ENCODE measurements around the gene TRIM69. TPM values are rescaled to one million over a fixed set of nuclear protein-coding genes. Genes with fewer than 3 reads are reported as not detected.

TRIM69 gene
- total RNA-seq, 1 experiment from 2014 or later, result 16.7 TPM

GRCh38 chr15:44802336-44802735, 66.0 kb downstream of the TRIM69 start:
- intact Hi-C loops (cut with micrococcal nuclease; ENCODE audit: unreplicated experiment) (no loop called here), in situ Hi-C loops (cut with HindIII; ENCODE audit: low pct_unique_long_range_greater_than_20kb, low sequenced_read_pairs) (no loop called here)
- CTCF ChIA-PET, result no interaction called here

GRCh38 chr15:44804298-44805046, 68.1 kb downstream of the TRIM69 start:
- Histone ChIP-seq H3K4me1 (ENCODE audit: control insufficient read depth, insufficient read depth, low read length) (no peaks in the 10 kb centered on the region), H3K4me3 (ENCODE audit: low read depth in 2 of 2, low read length in 2 of 2) (no peak overlapping the region), H3K36me3 (ENCODE audit: control insufficient read depth, insufficient read depth, low read length) (no peaks in the 10 kb centered on the region), H3K9me3 (ENCODE audit: control insufficient read depth, insufficient read depth, low read depth, low read length) (no peaks in the 10 kb centered on the region), H3K27ac (ENCODE audit: low read length) (no peak overlapping the region), H3K27me3 (ENCODE audit: control insufficient read depth, insufficient read depth, low read length) (peaks cover 18% of the 10 kb centered on the region)
- no TSS peak for BruUV-seq (replicated peaks)
- intact Hi-C loops (cut with micrococcal nuclease; ENCODE audit: unreplicated experiment) (no loop called here), in situ Hi-C loops (cut with HindIII; ENCODE audit: low pct_unique_long_range_greater_than_20kb, low sequenced_read_pairs) (no loop called here)
- ChIA-PET CTCF (no interaction called here), POLR2A (no interaction called here)
- ATAC-seq (no peak), DNase-seq (ENCODE audit: low read depth, low spot score) (no peak)
- no peak for TF ChIP-seq TCF7L2 (IDR thresholded peaks at IDR 0.05; ENCODE audit: low read depth, low read length)
- no peak for TF ChIP-seq SIN3A (IDR thresholded peaks at IDR 0.05; ENCODE audit: borderline replicate concordance, insufficient read depth, low read depth, low read length)
- no peak for TF ChIP-seq POLR2AphosphoS5 (IDR thresholded peaks at IDR 0.05; ENCODE audit: low read depth, low read length)
- TF ChIP-seq CTCF (IDR thresholded peaks at IDR 0.05), result no peak
- no peak for TF ChIP-seq REST (IDR thresholded peaks at IDR 0.05; ENCODE audit: insufficient read depth in 1 of 2, low read depth in 2 of 2, low read length in 1 of 2)

More at GRCh38 chr15:44802336-44802735, 66.0 kb downstream of the TRIM69 start:
- TF ChIP-seq REST (IDR thresholded peaks at IDR 0.05; ENCODE audit: insufficient read depth in 1 of 2, low read depth in 2 of 2, low read length in 1 of 2) (no peak), CTCF (IDR thresholded peaks at IDR 0.05) (no peak), SIN3A (IDR thresholded peaks at IDR 0.05; ENCODE audit: borderline replicate concordance, insufficient read depth, low read depth, low read length) (no peak), POLR2AphosphoS5 (IDR thresholded peaks at IDR 0.05; ENCODE audit: low read depth, low read length) (no peak), TCF7L2 (IDR thresholded peaks at IDR 0.05; ENCODE audit: low read depth, low read length) (no peak)
- DNase-seq (ENCODE audit: low read depth, low spot score) (no peak), ATAC-seq (no peak)
- H3K27ac ChIP-seq (ENCODE audit: low read length), result no peak overlapping the region
- H3K36me3 ChIP-seq (ENCODE audit: control insufficient read depth, insufficient read depth, low read length), result no peaks in the 10 kb centered on the region
- no peak overlapping the region for H3K4me3 ChIP-seq (ENCODE audit: low read depth in 2 of 2, low read length in 2 of 2)
- no peaks in the 10 kb centered on the region for H3K4me1 ChIP-seq (ENCODE audit: control insufficient read depth, insufficient read depth, low read length)
- POLR2A ChIA-PET, result no interaction called here
- H3K9me3 ChIP-seq (ENCODE audit: control insufficient read depth, insufficient read depth, low read depth, low read length), result no peaks in the 10 kb centered on the region
- H3K27me3 ChIP-seq (ENCODE audit: control insufficient read depth, insufficient read depth, low read length), result peaks cover 14% of the 10 kb centered on the region
- no TSS peak for BruUV-seq (replicated peaks)
